Karpas-422 (cell line): ENCODE results near the gene ING1. TPM values are rescaled to one million over a fixed set of nuclear protein-coding genes. Genes with fewer than 3 reads are reported as not detected.
"Not testable (repeated sequence)": the region's sequence is repeated elsewhere in the genome, so short reads cannot be mapped to it uniquely, and the experiment has no call there.

ENCODE experiments used
- DNase-seq: peaks from one replicate; pipeline ENCODE4 v3.0.0-alpha.2; 2015
- H2AFZ ChIP-seq: fragments of 200-600 bp; sonication (generic); 2 replicates; pipeline ENCODE4 v1.6.1; 2014; ENCODE audit warnings: antibody characterized with exemption, low read length, mixed read lengths
- H3K27ac ChIP-seq: fragments of 200-600 bp; sonication (generic); 2 replicates; pipeline ENCODE4 v1.5.1; 2014; ENCODE audit warnings: mild to moderate bottlenecking, low read length, moderate library complexity
- H3K27me3 ChIP-seq: fragments of 200-600 bp; sonication (generic); 2 replicates; pipeline ENCODE4 v1.6.1; 2014; ENCODE audit warnings: low read length, mixed read lengths
- H3K36me3 ChIP-seq: fragments of 200-600 bp; sonication (generic); 2 replicates; pipeline ENCODE4 v1.6.1; 2014; ENCODE audit warnings: low read length, mixed read lengths; ENCODE audit not compliant: insufficient read depth
- H3K4me1 ChIP-seq: fragments of 200-600 bp; sonication (generic); 2 replicates; pipeline ENCODE4 v1.6.1; 2014; ENCODE audit warnings: mild to moderate bottlenecking, low read length, mixed read lengths
- H3K4me2 ChIP-seq: fragments of 200-600 bp; sonication (generic); 2 replicates; pipeline ENCODE4 v1.6.1; 2014; ENCODE audit warnings: low read length, low read depth, mild to moderate bottlenecking; ENCODE audit not compliant: poor library complexity, severe bottlenecking
- H3K4me3 ChIP-seq: fragments of 200-600 bp; sonication (generic); 2 replicates; pipeline ENCODE4 v1.5.1; 2014; ENCODE audit warnings: mild to moderate bottlenecking, antibody characterized with exemption, low read length, mixed read lengths
- H3K79me2 ChIP-seq: fragments of 200-600 bp; sonication (generic); 2 replicates; pipeline ENCODE4 v1.6.1; 2014; ENCODE audit warnings: mild to moderate bottlenecking, low read length, mixed read lengths
- H3K9ac ChIP-seq: fragments of 200-600 bp; sonication (generic); 2 replicates; pipeline ENCODE4 v1.6.0; 2014; ENCODE audit warnings: low read length
- H3K9me2 ChIP-seq: fragments of 200-600 bp; sonication (generic), shearing (Covaris generic); replicated peaks from 2 replicates; pipeline ENCODE4 v1.6.0; 2014; ENCODE audit warnings: mild to moderate bottlenecking, low read length, moderate library complexity; ENCODE audit not compliant: insufficient read depth
- H3K9me3 ChIP-seq: fragments of 300-700, 200-600 bp; sonication (generic); 2 replicates; pipeline ENCODE4 v1.6.1; 2014; ENCODE audit warnings: low read length, mixed read lengths
- H4K20me1 ChIP-seq: fragments of 200-600 bp; sonication (generic); 2 replicates; pipeline ENCODE4 v1.6.1; 2014; ENCODE audit warnings: mild to moderate bottlenecking, antibody characterized with exemption, low read length, low read depth; ENCODE audit not compliant: insufficient read depth
- total RNA-seq: library from RNA; depleted of rRNA; stranded (reverse); fragments of >200 nt; shearing (Covaris generic); gene quantifications from 2 replicates; pipeline ENCODE4 v1.2.3, GENCODE V29; 2014; ENCODE audit warnings: low replicate concordance; rRNA removed

ING1 gene
- total RNA-seq, result 6.3 and 19.9 TPM in 2 replicates

GRCh38 chr13:110713642-110713952, at the start of gene ING1:
TSS of gene ING1 (plus strand) at chr13:110713700. CDS start at chr13:110714150, 450 bp downstream.
- H3K27ac ChIP-seq, result peak within 1 kb of the TSS; percentile 99
- H3K9me2 ChIP-seq, result no peaks in the 10 kb centered on the region
- no peaks in the 10 kb centered on the region for H3K9me3 ChIP-seq
- peak within 1 kb of the TSS; percentile 97 for H3K4me2 ChIP-seq
- no peaks in the 10 kb centered on the region for H3K36me3 ChIP-seq
- peak within 1 kb of the TSS; percentile 97 for H3K4me3 ChIP-seq
- peaks cover 27% of the 10 kb centered on the region for H3K4me1 ChIP-seq
- no peaks in the 10 kb centered on the region for H3K27me3 ChIP-seq
- no peak for DNase-seq
- H2AFZ ChIP-seq, result peak within 1 kb of the TSS; percentile 95; the same call in 1 of the 2 replicates
- H3K79me2 ChIP-seq, result peaks cover 40% of the 10 kb centered on the region
- peaks cover 25% of the 10 kb centered on the region for H4K20me1 ChIP-seq
- peak within 1 kb of the TSS; percentile 91 for H3K9ac ChIP-seq

GRCh38 chr13:110664041-110664440, 49.5 kb upstream of the ING1 start:
- Histone ChIP-seq H3K79me2 (peaks cover 9% of the 10 kb centered on the region), H3K36me3 (peaks cover 72% of the 10 kb centered on the region), H4K20me1 (0 out of 2 replicates have a peak, but pooled peaks cover 4% of the 10 kb centered on the region), H3K4me1 (no peaks in the 10 kb centered on the region), H3K27me3 (no peaks in the 10 kb centered on the region), H3K9ac (no peak overlapping the region), H3K4me3 (no peak overlapping the region), H2AFZ (no peak overlapping the region), H3K9me2 (no peaks in the 10 kb centered on the region), H3K9me3 (no peaks in the 10 kb centered on the region), H3K27ac (no peak overlapping the region), H3K4me2 (no peak overlapping the region)
- no peak for DNase-seq

GRCh38 chr13:110664673-110665072, 48.8 kb upstream of the ING1 start:
- H3K27ac ChIP-seq, result no peak overlapping the region
- no peaks in the 10 kb centered on the region for H3K9me3 ChIP-seq
- no peak overlapping the region for H3K4me2 ChIP-seq
- H3K9me2 ChIP-seq, result no peaks in the 10 kb centered on the region
- H3K36me3 ChIP-seq, result peaks cover 72% of the 10 kb centered on the region
- 0 out of 2 replicates have a peak, but pooled peaks cover 4% of the 10 kb centered on the region for H4K20me1 ChIP-seq
- H3K9ac ChIP-seq, result no peak overlapping the region
- no peaks in the 10 kb centered on the region for H3K4me1 ChIP-seq
- peaks cover 5% of the 10 kb centered on the region; the same call in 1 of the 2 replicates for H3K79me2 ChIP-seq
- no peaks in the 10 kb centered on the region for H3K27me3 ChIP-seq
- DNase-seq, result no peak
- no peak overlapping the region for H3K4me3 ChIP-seq
- no peak overlapping the region for H2AFZ ChIP-seq

- Histone ChIP-seq H3K79me2 (peaks cover 5% of the 10 kb centered on the region; the same call in 1 of the 2 replicates), H3K9ac (no peak overlapping the region), H4K20me1 (0 out of 2 replicates have a peak, but pooled peaks cover 4% of the 10 kb centered on the region), H3K4me1 (no peaks in the 10 kb centered on the region), H2AFZ (no peak overlapping the region), H3K4me3 (no peak overlapping the region), H3K36me3 (peaks cover 65% of the 10 kb centered on the region), H3K27ac (no peak overlapping the region), H3K9me2 (no peaks in the 10 kb centered on the region), H3K27me3 (no peaks in the 10 kb centered on the region), H3K4me2 (no peak overlapping the region), H3K9me3 (no peaks in the 10 kb centered on the region)
- no peak for DNase-seq
These were observed 47.8 kb upstream of the ING1 start for GRCh38 chr13:110665491-110666254.

GRCh38 chr13:110666255-110666533, 47.3 kb upstream of the ING1 start:
- Histone ChIP-seq H3K4me1 (no peaks in the 10 kb centered on the region), H3K27ac (no peak overlapping the region), H3K4me2 (no peak overlapping the region), H3K9ac (no peak overlapping the region), H2AFZ (no peak overlapping the region), H3K36me3 (peaks cover 61% of the 10 kb centered on the region), H4K20me1 (0 out of 2 replicates have a peak, but pooled peaks cover 4% of the 10 kb centered on the region), H3K4me3 (no peak overlapping the region), H3K79me2 (peaks cover 5% of the 10 kb centered on the region; the same call in 1 of the 2 replicates), H3K27me3 (no peaks in the 10 kb centered on the region), H3K9me3 (no peaks in the 10 kb centered on the region), H3K9me2 (no peaks in the 10 kb centered on the region)
- DNase-seq, result no peak

GRCh38 chr13:110669036-110669435, 44.5 kb upstream of the ING1 start:
- Histone ChIP-seq H3K9me3 (no peaks in the 10 kb centered on the region), H3K79me2 (peaks cover 5% of the 10 kb centered on the region; the same call in 1 of the 2 replicates), H3K9me2 (no peaks in the 10 kb centered on the region), H3K27ac (no peak overlapping the region), H3K4me2 (no peak overlapping the region), H2AFZ (no peak overlapping the region), H3K4me3 (no peak overlapping the region), H3K9ac (no peak overlapping the region), H3K36me3 (peaks cover 34% of the 10 kb centered on the region), H4K20me1 (0 out of 2 replicates have a peak, but pooled peaks cover 4% of the 10 kb centered on the region), H3K4me1 (no peaks in the 10 kb centered on the region), H3K27me3 (no peaks in the 10 kb centered on the region)
- no peak for DNase-seq

- not testable (repeated sequence) for DNase-seq, H2AFZ ChIP-seq, H3K4me3 ChIP-seq, H3K4me1 ChIP-seq, H3K9me2 ChIP-seq, H3K4me2 ChIP-seq, H3K27ac ChIP-seq, H4K20me1 ChIP-seq, H3K79me2 ChIP-seq, H3K9ac ChIP-seq, H3K27me3 ChIP-seq, H3K9me3 ChIP-seq
- peaks cover 28% of the 10 kb centered on the region for H3K36me3 ChIP-seq
These were observed 43.7 kb upstream of the ING1 start for GRCh38 chr13:110669814-110670213.

GRCh38 chr13:110676595-110677587, 36.6 kb upstream of the ING1 start:
- Histone ChIP-seq H3K9me3 (no peaks in the 10 kb centered on the region), H3K27me3 (no peaks in the 10 kb centered on the region), H2AFZ (no peak overlapping the region), H3K27ac (peak overlapping the region; percentile 98), H3K4me3 (peak overlapping the region; percentile 57), H3K79me2 (peaks cover 4% of the 10 kb centered on the region; the same call in 1 of the 2 replicates), H3K36me3 (no peaks in the 10 kb centered on the region; the same call in 1 of the 2 replicates), H3K4me1 (peaks cover 28% of the 10 kb centered on the region), H3K4me2 (peak overlapping the region; percentile 82), H3K9ac (peak overlapping the region; percentile 71), H3K9me2 (no peaks in the 10 kb centered on the region), H4K20me1 (no peaks in the 10 kb centered on the region)
- DNase-seq, result peak; percentile 76
